H1 (cell line): ENCODE data around the gene MAGI3. TPM values are rescaled to one million over a fixed set of nuclear protein-coding genes. Genes with fewer than 3 reads are reported as not detected.

ENCODE experiments used
- CTCF ChIA-PET: fragments of 300-600 bp; sonication (Branson Sonifier 250); formaldehyde crosslinking; loops from one replicate; lab custom pipeline; 2021; ENCODE audit not compliant: partially characterized antibody; lab: Charles Lee
- POLR2A ChIA-PET: fragments of 300-600 bp; sonication (Branson Sonifier 250); formaldehyde crosslinking; loops from one replicate; lab custom pipeline; 2021; ENCODE audit warnings: inconsistent platforms; ENCODE audit not compliant: partially characterized antibody; lab: Charles Lee
- DNase-seq, 2 experiments: peaks; one replicate each; pipeline versions ENCODE4 v3.0.0 to v3.0.0-alpha.2; 2010 to 2022; ENCODE audit warnings: low spot score in 2 of 2, low read depth in 1 of 2, mixed read lengths in 1 of 2
- FAIRE-seq: peaks from 2 replicates; lab custom pipeline; 2011; peaks lifted over from hg19 to GRCh38; lab: Jason Lieb, UNC
- H2AFZ ChIP-seq: 2 replicates; pipeline ENCODE4 v1.8.1; 2012; ENCODE audit warnings: low read length, inconsistent platforms
- H2AK5ac ChIP-seq: 2 replicates; pipeline ENCODE4 v1.6.1; 2013; ENCODE audit warnings: low read depth, low read length
- H2BK120ac ChIP-seq: replicated peaks from 2 replicates; pipeline ENCODE3; 2013; ENCODE audit warnings: low read depth, low read length, inconsistent platforms
- H2BK12ac ChIP-seq: 2 replicates; pipeline ENCODE4 v1.6.1; 2013; ENCODE audit warnings: low read depth, low read length
- H2BK15ac ChIP-seq: 2 replicates; pipeline ENCODE4 v1.6.1; 2013; ENCODE audit warnings: low read length
- H2BK20ac ChIP-seq: 2 replicates; pipeline ENCODE4 v1.6.1; 2013; ENCODE audit warnings: low read length
- H2BK5ac ChIP-seq: 2 replicates; pipeline ENCODE4 v1.6.1; 2013; ENCODE audit warnings: low read depth, low read length
- H3K14ac ChIP-seq: 2 replicates; pipeline ENCODE4 v1.6.1; 2013; ENCODE audit warnings: inconsistent platforms; ENCODE audit not compliant: insufficient read length
- H3K18ac ChIP-seq: 2 replicates; pipeline ENCODE4 v1.6.1; 2013; ENCODE audit warnings: low read length; ENCODE audit errors: extremely low read depth
- H3K23ac ChIP-seq: 2 replicates; pipeline ENCODE4 v1.6.1; 2013; ENCODE audit warnings: inconsistent platforms; ENCODE audit not compliant: insufficient read length
- H3K23me2 ChIP-seq: 2 replicates; pipeline ENCODE4 v1.6.1; 2013; ENCODE audit warnings: low read depth, low read length
- H3K27ac ChIP-seq: 2 replicates; pipeline ENCODE4 v1.6.1; 2011; ENCODE audit warnings: low read depth, low read length, inconsistent platforms
- H3K27me3 ChIP-seq, 4 experiments: replicated peaks in 1 of 4; 1 replicate in 1 of 4; 2 replicates in 3 of 4; pipeline versions ENCODE4 v1.6.1 to v1.8.1; 2011 to 2013; ENCODE audit warnings: low read length in 3 of 4, mild to moderate bottlenecking in 3 of 4, inconsistent platforms in 2 of 4, mixed read lengths in 2 of 4, moderate library complexity in 1 of 4; ENCODE audit not compliant: control insufficient read depth in 3 of 4, insufficient read depth in 3 of 4; ENCODE audit errors: extremely low read depth in 1 of 4
- H3K36me3 ChIP-seq, 4 experiments: 2 replicates each; pipeline versions ENCODE4 v1.6.1 to v1.8.1; 2011 to 2013; ENCODE audit warnings: mild to moderate bottlenecking in 4 of 4, low read length in 3 of 4, moderate library complexity in 2 of 4, control low read depth in 1 of 4, inconsistent platforms in 1 of 4; ENCODE audit not compliant: insufficient read depth in 4 of 4, control insufficient read depth in 2 of 4
- H3K4ac ChIP-seq: replicated peaks from 2 replicates; pipeline ENCODE3; 2013; ENCODE audit warnings: low read length, low read depth, mixed read lengths, inconsistent platforms; ENCODE audit not compliant: insufficient read length
- H3K4me1 ChIP-seq, 4 experiments: replicated peaks in 1 of 4; 1 replicate in 1 of 4; 2 replicates in 3 of 4; pipeline versions ENCODE4 v1.6.1 to v1.8.1; 2011 to 2013; ENCODE audit warnings: low read length in 3 of 4, inconsistent platforms in 2 of 4, mixed read lengths in 1 of 4; ENCODE audit not compliant: insufficient read depth in 4 of 4, control insufficient read depth in 3 of 4
- H3K4me2 ChIP-seq, 2 experiments: 2 replicates each; pipeline versions ENCODE4 v1.6.1 to v1.8.1; 2011 to 2013; ENCODE audit warnings: low read depth in 2 of 2, low read length in 2 of 2, control low read depth in 1 of 2, inconsistent platforms in 1 of 2, mild to moderate bottlenecking in 1 of 2; ENCODE audit not compliant: insufficient read depth in 1 of 2
- H3K4me3 ChIP-seq, 4 experiments: fragments of 200-600, 300-600 bp in 1 of 4; sonication (generic), shearing (Covaris generic), sonication (Bioruptor Twin) in 1 of 4; 2 replicates each; pipeline versions ENCODE4 v1.5.1 to v1.8.1; 2011 to 2016; ENCODE audit warnings: low read length in 4 of 4, low read depth in 3 of 4, control low read depth in 2 of 4, inconsistent platforms in 2 of 4, mild to moderate bottlenecking in 2 of 4, mixed read lengths in 1 of 4, moderate library complexity in 1 of 4; ENCODE audit not compliant: insufficient read depth in 2 of 4; ENCODE audit errors: extremely low read depth in 1 of 4
- H3K56ac ChIP-seq: replicated peaks from 2 replicates; pipeline ENCODE3; 2013; ENCODE audit warnings: low read depth, mild to moderate bottlenecking, mixed read lengths, low read length, inconsistent platforms; ENCODE audit not compliant: insufficient read length
- H3K79me1 ChIP-seq: 2 replicates; pipeline ENCODE4 v1.6.1; 2013; ENCODE audit warnings: low read depth, low read length, control low read depth
- H3K79me2 ChIP-seq, 2 experiments: 2 replicates each; pipeline versions ENCODE4 v1.6.1 to v1.8.1; 2012 to 2013; ENCODE audit warnings: low read length in 2 of 2, mild to moderate bottlenecking in 2 of 2, inconsistent platforms in 1 of 2; ENCODE audit not compliant: insufficient read depth in 2 of 2, control insufficient read depth in 1 of 2
- H3K9ac ChIP-seq, 4 experiments: replicated peaks in 1 of 4; 1 replicate in 1 of 4; 2 replicates in 3 of 4; pipeline versions ENCODE4 v1.6.1 to v1.8.1; 2011 to 2013; ENCODE audit warnings: low read depth in 3 of 4, low read length in 3 of 4, control low read depth in 2 of 4, mild to moderate bottlenecking in 2 of 4, moderate library complexity in 2 of 4, inconsistent platforms in 1 of 4; ENCODE audit errors: extremely low read depth in 1 of 4
- H3K9me3 ChIP-seq, 2 experiments: 2 replicates each; pipeline versions ENCODE4 v1.6.1 to v1.8.1; 2012 to 2013; ENCODE audit warnings: mild to moderate bottlenecking in 2 of 2, moderate library complexity in 2 of 2, control low read depth in 1 of 2, inconsistent platforms in 1 of 2, low read depth in 1 of 2, low read length in 1 of 2, mixed read lengths in 1 of 2; ENCODE audit not compliant: insufficient read depth in 2 of 2
- H4K20me1 ChIP-seq, 2 experiments: replicated peaks in 1 of 2; 2 replicates each; pipeline versions ENCODE3 to v1.8.1; 2011 to 2013; ENCODE audit warnings: inconsistent platforms in 2 of 2, low read length in 2 of 2, mild to moderate bottlenecking in 1 of 2; ENCODE audit not compliant: insufficient read depth in 2 of 2, control insufficient read depth in 1 of 2
- H4K5ac ChIP-seq: 2 replicates; pipeline ENCODE4 v1.6.1; 2013; ENCODE audit warnings: low read length, low read depth, mixed read lengths, inconsistent platforms; ENCODE audit not compliant: insufficient read length
- H4K8ac ChIP-seq: 2 replicates; pipeline ENCODE4 v1.8.0; 2013; ENCODE audit warnings: mild to moderate bottlenecking, moderate library complexity, low read length, inconsistent platforms; ENCODE audit not compliant: insufficient read depth; ENCODE audit errors: extremely low read depth
- H4K91ac ChIP-seq: replicated peaks from 2 replicates; pipeline ENCODE3; 2013; ENCODE audit warnings: low read length, mixed read lengths, inconsistent platforms; ENCODE audit not compliant: insufficient read length
- BRCA1 ChIP-seq: IDR thresholded peaks from 2 replicates; pipeline ENCODE4 v1.6.1; 2012; ENCODE audit warnings: low read depth, low read length, improper control_type of control experiment
- SIN3A ChIP-seq, 2 experiments: IDR thresholded peaks in 1 of 2; conservative IDR thresholded peaks in 1 of 2; 2 replicates each; pipeline ENCODE4 v1.6.1; 2011 to 2012; ENCODE audit warnings: low read length in 2 of 2, improper control_type of control experiment in 1 of 2, low read depth in 1 of 2, mild to moderate bottlenecking in 1 of 2
- SRF ChIP-seq: IDR thresholded peaks from 2 replicates; pipeline ENCODE4 v1.6.1; 2011; ENCODE audit warnings: mild to moderate bottlenecking, low read depth, low read length, moderate library complexity
- TEAD4 ChIP-seq: IDR thresholded peaks from 2 replicates; pipeline ENCODE4 v1.6.1; 2012; ENCODE audit warnings: low read depth, low read length, inconsistent platforms, mixed read lengths
- WGBS, 2 experiments: shearing (Covaris generic) in 1 of 2; methylation state at CpG; one replicate each; pipeline versions ENCODE4 v1.1.6 to v1.1.7; 2013 to 2015; ENCODE audit warnings: low lambda C conversion rate in 2 of 2, mixed read lengths in 2 of 2, inconsistent platforms in 1 of 2, low coverage in 1 of 2, missing lambda C conversion rate in 1 of 2; ENCODE audit not compliant: insufficient replicate concordance in 2 of 2, insufficient coverage in 1 of 2, insufficient read length in 1 of 2; ENCODE audit errors: extremely low coverage in 1 of 2, missing lambda C conversion rate in 1 of 2; 5-methylcytosine and 5-hydroxymethylcytosine counted together
- polyA plus RNA-seq, 7 experiments: library from polyadenylated mRNA; depleted of rRNA in 3 of 7; stranded (reverse) in 5 of 7; unstranded in 2 of 7; fragments of >200 nt in 5 of 7; fragments of 200-250 nt in 2 of 7; gene quantifications; 1 replicate in 5 of 7; 2 replicates in 1 of 7; 4 replicates in 1 of 7; pipeline versions ENCODE4 v1.2.1 to v1.2.3, GENCODE V29; 2011 to 2013; ENCODE audit warnings: missing spikeins in 2 of 7, mixed read lengths in 2 of 7
- total RNA-seq: library from RNA; stranded (reverse); fragmentation: NEBNext Ultra II Directional; extraction: Animal tissue kit (Norgen Biotek cat#: 25700); gene quantifications from 2 replicates; pipeline ENCODE4 v1.2.1, GENCODE V29; 2021

Gene MAGI3
- total and polyA plus RNA-seq, 2 of the 8 experiments (the other 6 are each of a cell fraction or from before 2014, with no cell fraction given) = 2.3 to 7.8 TPM

GRCh38 chr1:113683384-113684152 is 293.3 kb downstream of the MAGI3 start:
- no peak overlapping the region for H3K4me2 ChIP-seq
- H3K79me1 ChIP-seq = no peaks in the 10 kb centered on the region
- H2BK5ac ChIP-seq = no peak overlapping the region
- H3K27me3 ChIP-seq = no peaks in the 10 kb centered on the region
- H3K14ac ChIP-seq = no peak overlapping the region
- no peak overlapping the region for H3K4me3 ChIP-seq
- H4K20me1 ChIP-seq = no peaks in the 10 kb centered on the region
- POLR2A ChIA-PET = interaction anchor here (0.7 kb wide), 1 partner anchor 77 kb away, joined by 4 read pairs; no protein-coding TSS in a partner anchor
- H3K23ac ChIP-seq = no peak overlapping the region
- no peak overlapping the region for H2BK12ac ChIP-seq
- no peak overlapping the region for H2BK120ac ChIP-seq
- no peak overlapping the region for H2AFZ ChIP-seq
- no peak for DNase-seq
- no peak for FAIRE-seq
- H3K27ac ChIP-seq = no peak overlapping the region
- H3K23me2 ChIP-seq = no peaks in the 10 kb centered on the region
- H2BK15ac ChIP-seq = no peak overlapping the region
- no peaks in the 10 kb centered on the region for H3K79me2 ChIP-seq
- no peak overlapping the region for H4K8ac ChIP-seq
- no peak overlapping the region for H2AK5ac ChIP-seq
- no peak overlapping the region for H3K56ac ChIP-seq
- 90% methylated on average over 8 of the region's 8 CpGs; no CpG with 5 or more reads in 1 of the 2 experiments for WGBS, 2 experiments
- no peak overlapping the region for H4K5ac ChIP-seq
- no peak overlapping the region for H3K18ac ChIP-seq
- H4K91ac ChIP-seq = no peak overlapping the region
- H3K4ac ChIP-seq = no peak overlapping the region
- H3K9me3 ChIP-seq = no peaks in the 10 kb centered on the region; a peak in 1 of 4 replicates
- peaks cover 0 to 3% (median 0%) of the 10 kb centered on the region in 4 experiments; a peak in 1 of 7 replicates for H3K4me1 ChIP-seq
- no peaks in the 10 kb centered on the region for H3K36me3 ChIP-seq
- CTCF ChIA-PET = no interaction called here
- H2BK20ac ChIP-seq = no peak overlapping the region
- no peak overlapping the region for H3K9ac ChIP-seq
- TF ChIP-seq BRCA1 (no peak), TEAD4 (no peak), SRF (no peak), SIN3A (conservative IDR thresholded peaks at IDR 0.05 in 1 of 2, IDR thresholded peaks at IDR 0.05 in 1 of 2; ENCODE audit: low read depth in 1 of 2, low read length in 2 of 2) (no peak)
